GM19452 (cell line): ENCODE measurements around the gene SGPP2.

Experiments used
- ATAC-seq: cut with Tn5 transposase; IDR thresholded peaks from one replicate; pipeline ENCODE4 v1.9.1; 2021; ENCODE audit not compliant: unreplicated experiment

SGPP2 gene

GRCh38 chr2:222459983-222460382 is 35.6 kb downstream of the SGPP2 start:
- ATAC-seq: no peak

GRCh38 chr2:222465746-222466145 is 41.4 kb downstream of the SGPP2 start:
- no peak for ATAC-seq

- no peak for ATAC-seq
Measured at GRCh38 chr2:222468346-222468745, 44.0 kb downstream of the SGPP2 start.

- ATAC-seq: no peak
Measured at GRCh38 chr2:222470802-222471468, 46.6 kb downstream of the SGPP2 start.

GRCh38 chr2:222477962-222478608 is 53.7 kb downstream of the SGPP2 start:
- no peak for ATAC-seq

GRCh38 chr2:222479859-222480258 is 55.5 kb downstream of the SGPP2 start:
- no peak for ATAC-seq

GRCh38 chr2:222480497-222480896 is 56.2 kb downstream of the SGPP2 start:
- ATAC-seq: no peak

- ATAC-seq: no peak
Measured at GRCh38 chr2:222481941-222482340, 57.6 kb downstream of the SGPP2 start.

- peak; percentile 51 for ATAC-seq
Measured at GRCh38 chr2:222483513-222484039, 59.2 kb downstream of the SGPP2 start.

GRCh38 chr2:222485367-222486211 is 61.2 kb downstream of the SGPP2 start:
- no peak for ATAC-seq

- ATAC-seq: no peak
Measured at GRCh38 chr2:222490131-222490530, 65.8 kb downstream of the SGPP2 start.

GRCh38 chr2:222492683-222493082 is 68.3 kb downstream of the SGPP2 start:
- ATAC-seq: no peak

- no peak for ATAC-seq
Measured at GRCh38 chr2:222494104-222494739, 69.9 kb downstream of the SGPP2 start.

- no peak for ATAC-seq
Measured at GRCh38 chr2:222495388-222495787, 71.0 kb downstream of the SGPP2 start.

- no peak for ATAC-seq
Measured at GRCh38 chr2:222499226-222499625, 74.9 kb downstream of the SGPP2 start.

- no peak for ATAC-seq
Measured at GRCh38 chr2:222504191-222504590, 79.8 kb downstream of the SGPP2 start.

- peak; percentile 97 for ATAC-seq
Measured at GRCh38 chr2:222504719-222505118, 80.4 kb downstream of the SGPP2 start.

GRCh38 chr2:222506230-222506935 is 82.0 kb downstream of the SGPP2 start:
- no peak for ATAC-seq

GRCh38 chr2:222514901-222515300 is 90.6 kb downstream of the SGPP2 start:
- no peak for ATAC-seq

GRCh38 chr2:222518570-222519381 is 94.4 kb downstream of the SGPP2 start:
- ATAC-seq: no peak
